ENCODE measurements around the gene FAM3C. TPM values are rescaled to one million over a fixed set of nuclear protein-coding genes. Genes with fewer than 3 reads are reported as not detected.

FAM3C gene
- total RNA-seq, 1 experiment from 2014 or later: 322 TPM

DNA sequence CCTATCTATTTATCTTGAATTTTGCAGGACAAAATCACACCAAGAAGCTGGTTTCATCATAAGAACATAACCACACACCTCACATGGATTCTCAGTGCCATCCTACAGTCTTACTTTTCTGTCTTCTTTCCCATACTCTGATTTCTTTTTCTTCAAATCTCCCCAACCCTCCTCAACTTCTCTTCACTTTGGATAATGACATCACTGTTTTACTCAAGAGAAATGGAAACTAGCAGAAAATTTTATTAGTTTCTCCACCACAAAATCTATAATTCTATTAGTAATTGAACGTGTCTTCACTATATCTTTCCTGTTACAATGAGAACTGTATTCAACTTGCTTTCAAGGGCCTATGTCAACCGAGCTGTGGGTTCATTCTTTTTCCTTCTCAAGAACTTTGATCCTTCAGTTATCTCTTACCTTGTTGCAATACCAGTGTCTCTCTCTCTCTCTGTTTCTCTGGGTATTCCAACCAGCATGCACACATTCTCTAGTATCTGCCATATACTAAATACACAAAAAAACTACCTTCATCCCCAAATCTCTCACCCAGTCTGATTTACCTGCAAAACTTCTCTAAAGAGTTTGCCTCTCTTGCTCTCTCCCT lies 35.4 kb upstream of the FAM3C start:
- H3K9me2 ChIP-seq (ENCODE audit: insufficient read depth): 0 out of 2 replicates have a peak, but pooled peaks cover 3% of the 10 kb centered on the region
- intact Hi-C loops (cut with micrococcal nuclease): no loop called here
- ChIA-PET CTCF (no interaction called here), RAD21 (ENCODE audit: low non-redundant PET in 1 of 2, low total read pairs in 2 of 2, uncharacterized antibody in 2 of 2, unreplicated experiment in 2 of 2) (no interaction called here), POLR2A (no interaction called here)
- no peak for DNase-seq (ENCODE audit: low read depth, low spot score)
- no peak overlapping the region for H3K27ac ChIP-seq (ENCODE audit: low read depth, low read length)
- no peak for ATAC-seq
- TF ChIP-seq, protein P1, sequence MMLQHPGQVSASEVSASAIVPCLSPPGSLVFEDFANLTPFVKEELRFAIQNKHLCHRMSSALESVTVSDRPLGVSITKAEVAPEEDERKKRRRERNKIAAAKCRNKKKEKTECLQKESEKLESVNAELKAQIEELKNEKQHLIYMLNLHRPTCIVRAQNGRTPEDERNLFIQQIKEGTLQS (IDR thresholded peaks at IDR 0.05): no peak
- no peak for TF ChIP-seq ELF1 (IDR thresholded peaks at IDR 0.05; ENCODE audit: borderline replicate concordance, low read depth)
- no peak for TF ChIP-seq POLR2A (IDR thresholded peaks at IDR 0.05; ENCODE audit: borderline replicate concordance, extremely low read depth, insufficient read depth, insufficient read length)
- no peak for TF ChIP-seq CBX3 (IDR thresholded peaks at IDR 0.05; ENCODE audit: low read depth)
- TF ChIP-seq RAD21 (IDR thresholded peaks at IDR 0.05; ENCODE audit: low read depth): no peak
- TF ChIP-seq EGR1 (IDR thresholded peaks at IDR 0.05; ENCODE audit: low read depth): no peak
- no peak for TF ChIP-seq SIN3A (IDR thresholded peaks at IDR 0.05; ENCODE audit: low read depth)
- no peak for TF ChIP-seq ZFX (IDR thresholded peaks at IDR 0.05)
- TF ChIP-seq, protein P2, sequence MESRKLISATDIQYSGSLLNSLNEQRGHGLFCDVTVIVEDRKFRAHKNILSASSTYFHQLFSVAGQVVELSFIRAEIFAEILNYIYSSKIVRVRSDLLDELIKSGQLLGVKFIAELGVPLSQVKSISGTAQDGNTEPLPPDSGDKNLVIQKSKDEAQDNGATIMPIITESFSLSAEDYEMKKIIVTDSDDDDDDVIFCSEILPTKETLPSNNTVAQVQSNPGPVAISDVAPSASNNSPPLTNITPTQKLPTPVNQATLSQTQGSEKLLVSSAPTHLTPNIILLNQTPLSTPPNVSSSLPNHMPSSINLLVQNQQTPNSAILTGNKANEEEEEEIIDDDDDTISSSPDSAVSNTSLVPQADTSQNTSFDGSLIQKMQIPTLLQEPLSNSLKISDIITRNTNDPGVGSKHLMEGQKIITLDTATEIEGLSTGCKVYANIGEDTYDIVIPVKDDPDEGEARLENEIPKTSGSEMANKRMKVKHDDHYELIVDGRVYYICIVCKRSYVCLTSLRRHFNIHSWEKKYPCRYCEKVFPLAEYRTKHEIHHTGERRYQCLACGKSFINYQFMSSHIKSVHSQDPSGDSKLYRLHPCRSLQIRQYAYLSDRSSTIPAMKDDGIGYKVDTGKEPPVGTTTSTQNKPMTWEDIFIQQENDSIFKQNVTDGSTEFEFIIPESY (IDR thresholded peaks at IDR 0.05; ENCODE audit: extremely low read depth, insufficient replicate concordance, low read length): no peak
- TF ChIP-seq FOSL1 (IDR thresholded peaks at IDR 0.05; ENCODE audit: low read depth): no peak
- H4K20me1 ChIP-seq (ENCODE audit: insufficient read depth): no peaks in the 10 kb centered on the region
- H3K4me3 ChIP-seq (replicated peaks in 1 of 2; ENCODE audit: low read depth in 1 of 2, low read length in 2 of 2): no peak overlapping the region
- no peaks in the 10 kb centered on the region for H3K9me3 ChIP-seq (ENCODE audit: control insufficient read depth in 1 of 2, insufficient read depth in 1 of 2, low read depth in 1 of 2, low read length in 2 of 2)
- no peak overlapping the region for H2AFZ ChIP-seq (ENCODE audit: low read depth, low read length, poor library complexity, severe bottlenecking)
- H3K27me3 ChIP-seq (ENCODE audit: insufficient read depth, low read length): no peaks in the 10 kb centered on the region
- no peaks in the 10 kb centered on the region for H3K4me1 ChIP-seq (ENCODE audit: control insufficient read depth in 1 of 2, insufficient read depth in 2 of 2, low read length in 2 of 2)
- H3K9ac ChIP-seq (ENCODE audit: low read length): no peak overlapping the region
- H3K4me2 ChIP-seq (ENCODE audit: low read length): no peak overlapping the region
- BruUV-seq (replicated peaks): no TSS peak
- H3K36me3 ChIP-seq (ENCODE audit: control insufficient read depth in 1 of 2, insufficient read depth in 2 of 2, low read length in 2 of 2): no peaks in the 10 kb centered on the region
- no peaks in the 10 kb centered on the region for H3K79me2 ChIP-seq (ENCODE audit: insufficient read depth, low read length)
